Stomach (tissue), 9 donors: ENCODE results near the gene ACP1. TPM values are rescaled to one million over a fixed set of nuclear protein-coding genes. Genes with fewer than 3 reads are reported as not detected.

Experiments
- DNase-seq, 2 donors: peaks; one replicate each; pipeline versions ENCODE4 v3.0.0 to v3.0.0-alpha.2; 2013 to 2019
- H3K27ac ChIP-seq, 5 donors: fragments of 200-600 bp in 4 of 5; sonication (generic) in 4 of 5; one replicate each; pipeline ENCODE4 v1.5.1; 2013 to 2019; ENCODE audit warnings: mild to moderate bottlenecking in 1 of 5, moderate library complexity in 1 of 5
- H3K27me3 ChIP-seq, 3 donors: fragments of 200-600 bp; sonication (generic); one replicate each; pipeline ENCODE4 v1.5.1; 2017 to 2019; ENCODE audit warnings: mixed run types in 1 of 3
- H3K36me3 ChIP-seq, 4 donors: fragments of 200-600 bp; sonication (generic); 1 replicate in 3 of 4; 2 replicates in 1 of 4; pipeline ENCODE4 v1.5.1; 2016 to 2019
- H3K4me1 ChIP-seq, 4 donors: fragments of 200-600 bp; sonication (generic); one replicate each; pipeline ENCODE4 v1.5.1; 2016 to 2019
- H3K4me3 ChIP-seq, 4 donors: fragments of 200-600 bp; sonication (generic) in 3 of 4; one replicate each; pipeline ENCODE4 v1.5.1; 2016 to 2019; ENCODE audit warnings: mild to moderate bottlenecking in 1 of 4
- H3K9me3 ChIP-seq, 4 donors: fragments of 200-600 bp; sonication (generic); one replicate each; pipeline ENCODE4 v1.5.1; 2016 to 2019
- EP300 ChIP-seq: sonication (generic); formaldehyde crosslinking; IDR thresholded peaks from one replicate; pipeline ENCODE4 v1.6.1; 2017; ENCODE audit warnings: antibody characterized with exemption
- POLR2A ChIP-seq, 4 donors: fragments of 450-650 bp; IDR thresholded peaks; one replicate each; pipeline ENCODE4 v1.6.1; 2016; ENCODE audit warnings: antibody characterized with exemption in 4 of 4, control low read depth in 2 of 4, mild to moderate bottlenecking in 1 of 4, moderate library complexity in 1 of 4
- POLR2AphosphoS5 ChIP-seq, 3 donors: sonication (generic); formaldehyde crosslinking; IDR thresholded peaks; one replicate each; pipeline ENCODE4 v1.6.1; 2016; ENCODE audit warnings: antibody characterized with exemption in 3 of 3
- WGBS, 5 donors: extraction: QIAGEN DNeasy Blood & Tissue Kit in 3 of 5; methylation state at CpG; one replicate each; pipeline versions ENCODE4 v1.1.5 to v1.1.7; 2013 to 2018; 5-methylcytosine and 5-hydroxymethylcytosine counted together
- intact Hi-C: fragments of 100-400 bp; cut with DNase I; formaldehyde crosslinking; loops from one replicate; pipeline ENCODE4 v1.15.1; 2023; ENCODE audit warnings: low total_unique reads
- polyA plus RNA-seq, 3 donors: library from polyadenylated mRNA; stranded (reverse); fragments of 200-250 nt; gene quantifications; one replicate each; pipeline ENCODE4 v1.2.3, GENCODE V29; 2013
- total RNA-seq, 5 donors: library from RNA; depleted of rRNA; stranded (reverse); fragments of >200 nt; gene quantifications; one replicate each; pipeline versions ENCODE4 v1.1.0 to v1.2.3, GENCODE V29; 2014 to 2016
- TF ChIP-seq, protein P1 (sequence below), 7 experiments: fragments of 450-650 bp in 4 of 7; fragments of 200-600 bp in 3 of 7; sonication (generic) in 3 of 7; IDR thresholded peaks; one replicate each; pipeline ENCODE4 v1.5.1; 2016 to 2019; ENCODE audit warnings: antibody characterized with exemption in 7 of 7, control low read depth in 2 of 7, mild to moderate bottlenecking in 1 of 7
- donor health status: healthy with polysubstance abuse.
- donor health status: Bipolar disorder and iron deficiency.
- donor health status: healthy.

ACP1 gene
- total and polyA plus RNA-seq, 8 donors: 21.1 to 183 (median 87.5) TPM

DNA sequence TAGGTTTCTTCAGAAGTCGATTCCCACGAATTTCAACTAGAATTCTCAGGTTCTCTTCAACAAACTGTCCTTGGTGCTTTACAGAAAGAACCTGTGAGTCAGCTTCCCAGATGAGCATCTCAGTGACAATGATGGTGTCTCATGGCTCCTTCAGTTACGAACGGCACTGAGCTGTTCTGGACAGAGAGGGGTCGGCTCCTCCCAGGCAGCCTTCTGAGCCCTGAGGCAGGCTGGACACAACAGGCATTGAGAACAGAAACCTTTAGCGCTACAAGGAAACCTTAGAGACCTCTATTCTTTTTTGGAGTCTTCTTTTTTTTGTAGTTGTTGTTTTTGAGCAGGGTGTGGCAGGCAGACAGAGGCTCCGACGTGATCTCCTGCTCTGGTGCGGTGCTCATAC is 58.3 kb downstream of the ACP1 start:
- intact Hi-C loops: no loop called here
- no peak overlapping the region for H3K27ac ChIP-seq
- H3K4me1 ChIP-seq: no peaks in the 10 kb centered on the region
- TF ChIP-seq EP300 (no peak), POLR2A (IDR thresholded peaks at IDR 0.05) (no peak), POLR2AphosphoS5 (IDR thresholded peaks at IDR 0.05) (no peak)
- TF ChIP-seq, protein P1, sequence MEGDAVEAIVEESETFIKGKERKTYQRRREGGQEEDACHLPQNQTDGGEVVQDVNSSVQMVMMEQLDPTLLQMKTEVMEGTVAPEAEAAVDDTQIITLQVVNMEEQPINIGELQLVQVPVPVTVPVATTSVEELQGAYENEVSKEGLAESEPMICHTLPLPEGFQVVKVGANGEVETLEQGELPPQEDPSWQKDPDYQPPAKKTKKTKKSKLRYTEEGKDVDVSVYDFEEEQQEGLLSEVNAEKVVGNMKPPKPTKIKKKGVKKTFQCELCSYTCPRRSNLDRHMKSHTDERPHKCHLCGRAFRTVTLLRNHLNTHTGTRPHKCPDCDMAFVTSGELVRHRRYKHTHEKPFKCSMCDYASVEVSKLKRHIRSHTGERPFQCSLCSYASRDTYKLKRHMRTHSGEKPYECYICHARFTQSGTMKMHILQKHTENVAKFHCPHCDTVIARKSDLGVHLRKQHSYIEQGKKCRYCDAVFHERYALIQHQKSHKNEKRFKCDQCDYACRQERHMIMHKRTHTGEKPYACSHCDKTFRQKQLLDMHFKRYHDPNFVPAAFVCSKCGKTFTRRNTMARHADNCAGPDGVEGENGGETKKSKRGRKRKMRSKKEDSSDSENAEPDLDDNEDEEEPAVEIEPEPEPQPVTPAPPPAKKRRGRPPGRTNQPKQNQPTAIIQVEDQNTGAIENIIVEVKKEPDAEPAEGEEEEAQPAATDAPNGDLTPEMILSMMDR (IDR thresholded peaks at IDR 0.05): no peak
- WGBS, 5 donors: 82 to 90% (median 86%) methylated on average over 9 of the region's 9 CpGs
- H3K9me3 ChIP-seq: peaks cover 0 to 8% (median under 1%) of the 10 kb centered on the region in 4 donors
- no peak for DNase-seq
- H3K36me3 ChIP-seq: no peaks in the 10 kb centered on the region
- no peak overlapping the region for H3K4me3 ChIP-seq
- no peaks in the 10 kb centered on the region for H3K27me3 ChIP-seq

Other genes starting within 250 kb of the ACP1 start
- gene FAM110C, start 218.4 kb upstream of the ACP1 start, total RNA-seq: 10 to 100 TPM in 3 of 5 donors, 1 to 10 TPM in 1, not detected in 1; 8.7 to 16.8 (median 13.1) TPM
- gene FAM110C, start 218.4 kb upstream of the ACP1 start, polyA plus RNA-seq: 10 to 100 TPM in 1 of 3 donors, 1 to 10 TPM in 2; 3.4 to 15.9 (median 6.9) TPM
- gene SH3YL1, start 915 bp upstream of the ACP1 start, total RNA-seq: 100 to 1,000 TPM in 3 of 5 donors, 10 to 100 TPM in 2; 45.5 to 219 (median 130) TPM
- 100 to 1,000 TPM in 2 of 3 donors, 10 to 100 TPM in 1; 95.2 to 230 (median 156) TPM for gene SH3YL1, start 915 bp upstream of the ACP1 start, polyA plus RNA-seq
- 10 to 100 TPM in 3 of 5 donors, 1 to 10 TPM in 1, under 1 TPM in 1; 0.45 to 29.8 (median 11.2) TPM for gene ALKAL2, start 23.1 kb downstream of the ACP1 start, total RNA-seq
- gene ALKAL2, start 23.1 kb downstream of the ACP1 start, polyA plus RNA-seq: 10 to 100 TPM in 1 of 3 donors, 1 to 10 TPM in 2; 6.8 to 12.6 (median 9.9) TPM